Measurements from ENCODE around the gene CHMP3. TPM values are rescaled to one million over a fixed set of nuclear protein-coding genes. Genes with fewer than 3 reads are reported as not detected.

Gene CHMP3
- total RNA-seq: 100 to 1,000 TPM; 138 to 139 TPM

- Histone ChIP-seq H3K36me3 (no peaks in the 10 kb centered on the region), H3K4me3 (peak within 1 kb of the TSS; percentile 88), H3K4me1 (ENCODE audit: control insufficient read depth in 1 of 2, low read depth in 2 of 2) (peaks cover 21 to 32% of the 10 kb centered on the region in 2 donors), H3K27ac (peak within 1 kb of the TSS; percentile 94 to 99), H3K9me3 (no peaks in the 10 kb centered on the region), H3K27me3 (replicated peaks; ENCODE audit: insufficient read depth) (no peaks in the 10 kb centered on the region)
- TF ChIP-seq, protein P1, sequence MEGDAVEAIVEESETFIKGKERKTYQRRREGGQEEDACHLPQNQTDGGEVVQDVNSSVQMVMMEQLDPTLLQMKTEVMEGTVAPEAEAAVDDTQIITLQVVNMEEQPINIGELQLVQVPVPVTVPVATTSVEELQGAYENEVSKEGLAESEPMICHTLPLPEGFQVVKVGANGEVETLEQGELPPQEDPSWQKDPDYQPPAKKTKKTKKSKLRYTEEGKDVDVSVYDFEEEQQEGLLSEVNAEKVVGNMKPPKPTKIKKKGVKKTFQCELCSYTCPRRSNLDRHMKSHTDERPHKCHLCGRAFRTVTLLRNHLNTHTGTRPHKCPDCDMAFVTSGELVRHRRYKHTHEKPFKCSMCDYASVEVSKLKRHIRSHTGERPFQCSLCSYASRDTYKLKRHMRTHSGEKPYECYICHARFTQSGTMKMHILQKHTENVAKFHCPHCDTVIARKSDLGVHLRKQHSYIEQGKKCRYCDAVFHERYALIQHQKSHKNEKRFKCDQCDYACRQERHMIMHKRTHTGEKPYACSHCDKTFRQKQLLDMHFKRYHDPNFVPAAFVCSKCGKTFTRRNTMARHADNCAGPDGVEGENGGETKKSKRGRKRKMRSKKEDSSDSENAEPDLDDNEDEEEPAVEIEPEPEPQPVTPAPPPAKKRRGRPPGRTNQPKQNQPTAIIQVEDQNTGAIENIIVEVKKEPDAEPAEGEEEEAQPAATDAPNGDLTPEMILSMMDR (IDR thresholded peaks at IDR 0.05): no peak
- DNase-seq (ENCODE audit: low spot score): peak; percentile 91
- peak; percentile 96 for ATAC-seq (ENCODE audit: insufficient number of reproducible peaks, low FRiP score, low read depth)
Observed at GRCh38 chr2:86562922-86563649, at the start of gene CHMP3. CHMP3 (minus strand) TSS chr2:86563443; CDS start chr2:86563348, 95 bp downstream.

DNA sequence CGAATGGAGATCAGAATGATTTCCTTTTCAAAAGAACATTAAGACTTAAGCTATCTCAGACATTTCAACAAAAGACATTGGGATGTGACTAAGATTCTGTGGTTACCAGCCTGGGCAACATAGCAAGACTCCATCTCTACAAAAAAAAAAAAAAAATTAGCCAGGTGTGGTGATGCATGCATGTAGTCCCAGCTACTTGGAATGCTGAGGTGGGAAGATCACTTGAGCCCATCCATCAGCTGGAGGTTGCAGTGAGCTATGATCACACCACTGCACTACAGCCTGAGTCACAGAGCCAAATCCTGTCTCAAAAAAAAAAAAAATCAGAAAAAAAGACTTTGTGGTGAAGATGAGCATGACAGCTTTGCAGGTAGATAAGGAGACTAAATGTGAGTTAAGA lies 47.6 kb upstream of the CHMP3 start:
- DNase-seq (ENCODE audit: low spot score): no peak
- no peaks in the 10 kb centered on the region for H3K27me3 ChIP-seq (replicated peaks; ENCODE audit: insufficient read depth)
- no peak overlapping the region for H3K27ac ChIP-seq
- TF ChIP-seq, protein P1 (IDR thresholded peaks at IDR 0.05): no peak
- ATAC-seq (ENCODE audit: insufficient number of reproducible peaks, low FRiP score, low read depth): no peak
- H3K4me1 ChIP-seq (ENCODE audit: control insufficient read depth in 1 of 2, low read depth in 2 of 2): peaks cover 0 to 7% of the 10 kb centered on the region in 2 donors
- no peaks in the 10 kb centered on the region for H3K9me3 ChIP-seq
- no peak overlapping the region for H3K4me3 ChIP-seq
- H3K36me3 ChIP-seq: peaks cover 30% of the 10 kb centered on the region

DNA sequence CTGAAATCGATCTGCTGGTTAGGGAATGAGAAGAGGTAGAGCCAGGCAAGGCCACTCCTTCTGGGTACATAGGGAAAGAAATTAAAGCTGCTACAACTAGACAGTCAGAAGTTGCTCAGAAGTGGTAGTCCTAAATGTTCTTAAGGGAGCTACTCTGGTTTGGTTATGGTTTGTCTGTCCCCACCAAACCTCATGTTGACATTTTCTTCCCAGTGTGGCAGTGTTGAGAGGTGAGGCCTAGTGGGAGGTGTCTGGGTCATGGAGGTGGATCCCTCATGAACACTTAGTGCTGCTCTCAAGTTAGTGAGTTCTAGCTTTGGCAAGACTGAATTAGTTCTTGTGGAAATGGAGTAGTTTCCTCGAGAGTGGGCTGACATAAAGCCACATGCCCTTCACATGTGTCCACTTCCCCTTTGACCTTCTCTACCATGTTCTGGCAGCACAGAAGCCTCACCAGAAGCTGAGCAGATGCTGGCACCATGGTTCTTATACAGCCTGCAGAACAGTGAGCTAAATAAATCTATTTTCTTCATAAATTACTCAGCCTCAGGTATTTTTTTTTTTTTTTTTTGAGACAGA lies 45.7 kb upstream of the CHMP3 start:
- TF ChIP-seq, protein P1 (IDR thresholded peaks at IDR 0.05): no peak
- no peak overlapping the region for H3K27ac ChIP-seq
- H3K4me1 ChIP-seq (ENCODE audit: control insufficient read depth in 1 of 2, low read depth in 2 of 2): peaks cover 0 to 7% of the 10 kb centered on the region in 2 donors
- H3K27me3 ChIP-seq (replicated peaks; ENCODE audit: insufficient read depth): no peaks in the 10 kb centered on the region
- no peak overlapping the region for H3K4me3 ChIP-seq
- no peaks in the 10 kb centered on the region for H3K9me3 ChIP-seq
- DNase-seq (ENCODE audit: low spot score) (no peak), ATAC-seq (ENCODE audit: insufficient number of reproducible peaks, low FRiP score, low read depth) (no peak)
- H3K36me3 ChIP-seq: peaks cover 35% of the 10 kb centered on the region

- Histone ChIP-seq H3K4me1 (ENCODE audit: control insufficient read depth in 1 of 2, low read depth in 2 of 2) (no peaks in the 10 kb centered on the region), H3K27ac (no peak overlapping the region), H3K27me3 (replicated peaks; ENCODE audit: insufficient read depth) (no peaks in the 10 kb centered on the region), H3K9me3 (no peaks in the 10 kb centered on the region), H3K4me3 (no peak overlapping the region), H3K36me3 (peaks cover 28% of the 10 kb centered on the region)
- ATAC-seq (ENCODE audit: insufficient number of reproducible peaks, low FRiP score, low read depth) (no peak), DNase-seq (ENCODE audit: low spot score) (no peak)
- TF ChIP-seq, protein P1 (IDR thresholded peaks at IDR 0.05): no peak
Observed at GRCh38 chr2:86603905-86604304, 40.7 kb upstream of the CHMP3 start.

GRCh38 chr2:86598966-86599365 lies 35.7 kb upstream of the CHMP3 start:
- ATAC-seq (ENCODE audit: insufficient number of reproducible peaks, low FRiP score, low read depth) (no peak), DNase-seq (ENCODE audit: low spot score) (no peak)
- H3K27ac ChIP-seq: no peak overlapping the region
- no peaks in the 10 kb centered on the region for H3K9me3 ChIP-seq
- TF ChIP-seq, protein P1 (IDR thresholded peaks at IDR 0.05): no peak
- peaks cover 7% of the 10 kb centered on the region for H3K36me3 ChIP-seq
- peaks cover 0 to 10% of the 10 kb centered on the region in 2 donors for H3K4me1 ChIP-seq (ENCODE audit: control insufficient read depth in 1 of 2, low read depth in 2 of 2)
- no peak overlapping the region for H3K4me3 ChIP-seq
- no peaks in the 10 kb centered on the region for H3K27me3 ChIP-seq (replicated peaks; ENCODE audit: insufficient read depth)
